Ishikawa (cell line): ENCODE data around the gene FAM111B.

Source experiments
- CEBPB ChIP-seq: IDR thresholded peaks from 2 replicates; pipeline ENCODE4 v1.6.1; 2012
- CREB1 ChIP-seq: IDR thresholded peaks from 2 replicates; pipeline ENCODE4 v1.6.1; 2012; ENCODE audit warnings: low read depth
- EGR1 ChIP-seq: IDR thresholded peaks from 2 replicates; pipeline ENCODE4 v1.6.1; 2012
- EP300 ChIP-seq: IDR thresholded peaks from 2 replicates; pipeline ENCODE4 v1.6.1; 2012; ENCODE audit warnings: borderline replicate concordance
- FOXM1 ChIP-seq: IDR thresholded peaks from 2 replicates; pipeline ENCODE4 v1.6.1; 2012; ENCODE audit warnings: low read depth, borderline replicate concordance
- MAX ChIP-seq: IDR thresholded peaks from 2 replicates; pipeline ENCODE4 v1.6.1; 2012
- RAD21 ChIP-seq: IDR thresholded peaks from 2 replicates; pipeline ENCODE4 v1.6.1; 2012; ENCODE audit warnings: low read depth
- REST ChIP-seq: IDR thresholded peaks from 2 replicates; pipeline ENCODE4 v1.6.1; 2012; ENCODE audit warnings: low read depth, mild to moderate bottlenecking
- TAF1 ChIP-seq: IDR thresholded peaks from 2 replicates; pipeline ENCODE4 v1.6.1; 2012; ENCODE audit warnings: low read depth, mild to moderate bottlenecking
- TEAD4 ChIP-seq: IDR thresholded peaks from 2 replicates; pipeline ENCODE4 v1.6.1; 2012
- YY1 ChIP-seq: IDR thresholded peaks from 2 replicates; pipeline ENCODE4 v1.6.1; 2012; ENCODE audit warnings: low read depth

GRCh38 chr11:59088162-59088561, 18.9 kb upstream of the FAM111B start:
- no peak for TF ChIP-seq EP300
- TF ChIP-seq YY1: no peak
- TF ChIP-seq MAX: no peak
- no peak for TF ChIP-seq CREB1
- TF ChIP-seq CEBPB: no peak
- TF ChIP-seq REST: no peak
- TF ChIP-seq EGR1: no peak
- TF ChIP-seq TEAD4: no peak
- no peak for TF ChIP-seq TAF1
- no peak for TF ChIP-seq FOXM1
- TF ChIP-seq RAD21: no peak
